ENCODE measurements around the gene HOXD9. TPM values are rescaled to one million over a fixed set of nuclear protein-coding genes. Genes with fewer than 3 reads are reported as not detected.

Gene HOXD9
- total and polyA plus RNA-seq, 8 donors = 0.18 to 0.76 (median 0.49) TPM; not detected in 4

- WGBS, 5 donors = 2 to 7% (median 5%) methylated on average over 29 of the region's 29 CpGs
- Histone ChIP-seq H3K9me3 (peaks cover 0 to 16% (median 3%) of the 10 kb centered on the region in 4 donors), H3K4me1 (peaks cover 14 to 33% (median 26%) of the 10 kb centered on the region in 4 donors), H3K27ac (no peak overlapping the region), H3K36me3 (no peaks in the 10 kb centered on the region), H3K4me3 (no peak overlapping the region), H3K27me3 (peaks cover 52 to 100% (median 96%) of the 10 kb centered on the region in 3 donors)
- TF ChIP-seq EP300 (IDR thresholded peaks at IDR 0.05) (no peak), POLR2AphosphoS5 (IDR thresholded peaks at IDR 0.05) (no peak), POLR2A (IDR thresholded peaks at IDR 0.05) (no peak)
- TF ChIP-seq, protein P1, sequence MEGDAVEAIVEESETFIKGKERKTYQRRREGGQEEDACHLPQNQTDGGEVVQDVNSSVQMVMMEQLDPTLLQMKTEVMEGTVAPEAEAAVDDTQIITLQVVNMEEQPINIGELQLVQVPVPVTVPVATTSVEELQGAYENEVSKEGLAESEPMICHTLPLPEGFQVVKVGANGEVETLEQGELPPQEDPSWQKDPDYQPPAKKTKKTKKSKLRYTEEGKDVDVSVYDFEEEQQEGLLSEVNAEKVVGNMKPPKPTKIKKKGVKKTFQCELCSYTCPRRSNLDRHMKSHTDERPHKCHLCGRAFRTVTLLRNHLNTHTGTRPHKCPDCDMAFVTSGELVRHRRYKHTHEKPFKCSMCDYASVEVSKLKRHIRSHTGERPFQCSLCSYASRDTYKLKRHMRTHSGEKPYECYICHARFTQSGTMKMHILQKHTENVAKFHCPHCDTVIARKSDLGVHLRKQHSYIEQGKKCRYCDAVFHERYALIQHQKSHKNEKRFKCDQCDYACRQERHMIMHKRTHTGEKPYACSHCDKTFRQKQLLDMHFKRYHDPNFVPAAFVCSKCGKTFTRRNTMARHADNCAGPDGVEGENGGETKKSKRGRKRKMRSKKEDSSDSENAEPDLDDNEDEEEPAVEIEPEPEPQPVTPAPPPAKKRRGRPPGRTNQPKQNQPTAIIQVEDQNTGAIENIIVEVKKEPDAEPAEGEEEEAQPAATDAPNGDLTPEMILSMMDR (IDR thresholded peaks at IDR 0.05) = no peak
- intact Hi-C loops (cut with DNase I; ENCODE audit: low total_unique reads) = no loop called here
- DNase-seq = no peak
These were observed 10.6 kb upstream of the HOXD9 start for GRCh38 chr2:176111846-176112374.

GRCh38 chr2:176112375-176113302 is 9.9 kb upstream of the HOXD9 start:
- H3K9me3 ChIP-seq = peaks cover 0 to 12% (median 6%) of the 10 kb centered on the region in 4 donors
- TF ChIP-seq POLR2A (IDR thresholded peaks at IDR 0.05) = no peak
- no peak for TF ChIP-seq EP300 (IDR thresholded peaks at IDR 0.05)
- TF ChIP-seq POLR2AphosphoS5 (IDR thresholded peaks at IDR 0.05) = no peak
- H3K4me1 ChIP-seq = peaks cover 10 to 28% (median 21%) of the 10 kb centered on the region in 4 donors
- no peak for DNase-seq
- intact Hi-C loops (cut with DNase I; ENCODE audit: low total_unique reads) = no loop called here
- 6 to 9% (median 9%) methylated on average over 21 to 40 of the region's 40 CpGs for WGBS, 5 donors
- no peak overlapping the region for H3K4me3 ChIP-seq
- H3K27ac ChIP-seq = no peak overlapping the region
- H3K36me3 ChIP-seq = no peaks in the 10 kb centered on the region
- H3K27me3 ChIP-seq = peaks cover 56 to 100% (median 98%) of the 10 kb centered on the region in 3 donors

DNA sequence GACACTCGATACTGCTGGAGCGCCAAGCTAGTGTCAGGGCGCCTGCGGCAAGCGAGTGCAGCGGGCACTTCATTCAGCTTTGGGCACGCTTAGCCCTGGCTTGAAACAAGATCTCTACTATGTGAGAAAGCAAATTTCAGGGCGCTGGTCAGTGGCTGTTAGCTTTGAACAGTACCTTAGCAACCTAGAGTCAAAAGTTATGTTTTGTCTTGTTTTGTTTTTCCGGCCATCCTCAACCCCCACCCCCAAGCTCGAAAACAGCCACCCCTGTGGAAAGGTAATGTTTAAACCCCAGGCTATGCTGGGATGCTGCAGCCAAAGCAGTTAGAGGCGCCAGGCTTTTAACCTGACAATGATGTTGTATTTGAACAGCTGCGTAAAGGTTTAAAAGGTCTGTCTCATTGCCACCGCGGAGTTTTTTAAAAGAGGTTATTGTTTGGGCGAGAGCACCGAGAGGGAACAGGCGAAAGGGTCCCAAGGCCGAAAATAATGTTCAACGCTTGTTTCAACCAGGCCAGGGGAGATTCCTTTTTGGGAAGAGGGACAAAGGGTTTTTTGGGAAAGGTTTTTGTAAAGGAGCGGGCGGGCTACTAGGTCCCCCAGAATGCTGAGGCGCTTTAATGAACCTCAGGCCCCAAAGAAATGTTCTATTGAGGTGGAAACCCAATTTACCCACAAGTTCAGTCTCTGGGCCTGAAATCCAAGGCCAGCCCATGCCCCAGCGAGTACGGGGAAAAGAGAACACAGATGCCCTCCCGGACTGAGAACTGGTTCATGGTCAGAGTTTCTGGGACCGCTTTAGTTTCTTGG is 8.2 kb upstream of the HOXD9 start:
- 9 to 16% (median 11%) methylated on average over 26 of the region's 26 CpGs for WGBS, 5 donors
- Histone ChIP-seq H3K9me3 (peaks cover 0 to 12% (median 0%) of the 10 kb centered on the region in 4 donors), H3K4me3 (no peak overlapping the region), H3K27me3 (peaks cover 52 to 100% (median 97%) of the 10 kb centered on the region in 3 donors), H3K27ac (no peak overlapping the region), H3K4me1 (peaks cover 0 to 12% (median 7%) of the 10 kb centered on the region in 4 donors), H3K36me3 (no peaks in the 10 kb centered on the region)
- intact Hi-C loops (cut with DNase I; ENCODE audit: low total_unique reads) = no loop called here
- DNase-seq = no peak
- TF ChIP-seq EP300 (IDR thresholded peaks at IDR 0.05) (no peak), POLR2AphosphoS5 (IDR thresholded peaks at IDR 0.05) (no peak), POLR2A (IDR thresholded peaks at IDR 0.05) (no peak)
- TF ChIP-seq, protein P1 (IDR thresholded peaks at IDR 0.05) = no peak

GRCh38 chr2:176114930-176115625 is 7.4 kb upstream of the HOXD9 start:
- H3K4me1 ChIP-seq = peaks cover 0 to 12% (median 7%) of the 10 kb centered on the region in 4 donors
- intact Hi-C loops (cut with DNase I; ENCODE audit: low total_unique reads) = no loop called here
- DNase-seq = no peak
- no peak overlapping the region for H3K27ac ChIP-seq
- TF ChIP-seq EP300 (IDR thresholded peaks at IDR 0.05) = no peak
- no peak for TF ChIP-seq POLR2A (IDR thresholded peaks at IDR 0.05)
- TF ChIP-seq, protein P1 (IDR thresholded peaks at IDR 0.05) = no peak
- TF ChIP-seq POLR2AphosphoS5 (IDR thresholded peaks at IDR 0.05) = no peak
- peaks cover 51 to 100% (median 95%) of the 10 kb centered on the region in 3 donors for H3K27me3 ChIP-seq
- WGBS, 5 donors = 15 to 22% (median 18%) methylated on average over 13 to 16 of the region's 16 CpGs
- H3K9me3 ChIP-seq = peaks cover 0 to 12% (median 0%) of the 10 kb centered on the region in 4 donors
- H3K36me3 ChIP-seq = no peaks in the 10 kb centered on the region
- no peak overlapping the region for H3K4me3 ChIP-seq

All from stomach (tissue), 9 donors.